Right lobe of liver (tissue), 4 donors: ENCODE measurements around the gene GDAP2.

Experiments
- CTCF ChIP-seq, 4 donors: fragments of 200-600 bp in 3 of 4; fragments of 450-650 bp in 1 of 4; IDR thresholded peaks; one replicate each; pipeline versions ENCODE4 v1.5.1 to v1.8.0; 2016 to 2022; ENCODE audit warnings: antibody characterized with exemption in 4 of 4, mild to moderate bottlenecking in 2 of 4
- POLR2A ChIP-seq: fragments of 450-650 bp; IDR thresholded peaks from one replicate; pipeline ENCODE4 v1.6.1; 2017; ENCODE audit warnings: antibody characterized with exemption, mild to moderate bottlenecking
- donor health status: DM: no; HTN: no; CAD: no.
- donor health status: DM: no; HTN: no; CAD: no.
- donor health status: DM: no; HTN: yes; CAD: no.

DNA sequence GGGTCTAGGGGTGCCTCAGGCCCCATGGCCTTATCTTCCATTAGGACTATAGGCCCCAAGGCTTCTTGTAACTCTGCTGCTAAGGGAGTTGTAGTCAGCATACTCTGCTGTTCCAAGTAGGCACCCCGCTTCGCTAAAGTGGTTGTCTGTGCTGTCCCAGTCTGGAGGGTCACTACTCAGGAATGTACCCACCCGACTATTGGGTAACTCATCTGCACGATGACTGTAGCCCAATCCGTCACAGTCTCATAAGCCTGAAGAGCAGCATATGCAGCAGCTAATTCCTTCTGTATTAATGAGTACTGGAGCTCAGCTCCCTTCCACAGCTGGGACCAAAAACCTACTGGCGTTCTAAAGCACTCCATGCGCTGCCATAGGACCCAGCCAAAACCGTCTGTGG is 111.0 kb downstream of the GDAP2 start:
- no peak for TF ChIP-seq CTCF (IDR thresholded peaks at IDR 0.05)
- TF ChIP-seq POLR2A: no peak
